MCF 10A (cell line): ENCODE data around the gene CAST. TPM values are rescaled to one million over a fixed set of nuclear protein-coding genes. Genes with fewer than 3 reads are reported as not detected.

ENCODE experiments used
- BruUV-seq: library from RNA; stranded (reverse); fragments of 400-500 nt; replicated peaks from 2 replicates; lab custom pipeline; 2021; lab: Mats Ljungman, UMichigan
- CTCF ChIA-PET: fragments of 300-600 bp; sonication (Branson Sonifier 250); formaldehyde crosslinking; extraction: SDS; loops from one replicate; lab custom pipeline; 2021; ENCODE audit warnings: antibody characterized with exemption, inconsistent platforms; lab: Yijun Ruan, JAX
- POLR2A ChIA-PET: fragments of 300-600, 350-650 bp; sonication (Branson Sonifier 250); formaldehyde crosslinking; extraction: SDS; loops from one replicate; lab custom pipeline; 2020; ENCODE audit warnings: antibody characterized with exemption, inconsistent platforms; lab: Yijun Ruan, JAX
- DNase-seq: peaks from one replicate; pipeline ENCODE4 v3.0.0-alpha.2; 2018; ENCODE audit not compliant: unreplicated experiment
- H3K27ac Mint-ChIP-seq: one replicate; pipeline ENCODE4 v1.8.0; 2022; ENCODE audit warnings: mild to moderate bottlenecking, low read depth, mixed read lengths; ENCODE audit not compliant: unreplicated experiment
- H3K27me3 Mint-ChIP-seq: one replicate; pipeline ENCODE4 v1.8.0; 2022; ENCODE audit warnings: mixed read lengths; ENCODE audit not compliant: insufficient read depth, unreplicated experiment
- H3K36me3 Mint-ChIP-seq: one replicate; pipeline ENCODE4 v1.8.0; 2022; ENCODE audit warnings: mild to moderate bottlenecking, moderate library complexity, mixed read lengths; ENCODE audit not compliant: insufficient read depth, unreplicated experiment
- H3K4me1 Mint-ChIP-seq: one replicate; pipeline ENCODE4 v1.8.0; 2022; ENCODE audit warnings: mixed read lengths; ENCODE audit not compliant: insufficient read depth, unreplicated experiment
- H3K4me3 Mint-ChIP-seq: one replicate; pipeline ENCODE4 v1.8.0; 2022; ENCODE audit warnings: mild to moderate bottlenecking, moderate library complexity, mixed read lengths; ENCODE audit not compliant: unreplicated experiment
- H3K9me3 Mint-ChIP-seq: one replicate; pipeline ENCODE4 v1.8.0; 2022; ENCODE audit warnings: mixed read lengths; ENCODE audit not compliant: unreplicated experiment
- intact Hi-C: fragments of 100-400 bp; cut with micrococcal nuclease; formaldehyde crosslinking; loops from 2 replicates; pipeline ENCODE4 v1.14.1; 2022
- total RNA-seq: library from RNA; stranded (reverse); gene quantifications from 2 replicates; pipeline ENCODE4 v1.2.3, GENCODE V29; 2022
- TF ChIP-seq, protein P1 (sequence below): fragments of 200-600 bp; IDR thresholded peaks from one replicate; pipeline ENCODE4 v1.8.0; 2022; ENCODE audit warnings: antibody characterized with exemption, mild to moderate bottlenecking; ENCODE audit not compliant: unreplicated experiment

CAST gene
- total RNA-seq, 1 experiment from 2014 or later, result 351 TPM

GRCh38 chr5:96659170-96659569, 3.0 kb upstream of the CAST start:
- no peaks in the 10 kb centered on the region for H3K27me3 Mint-ChIP-seq
- no TSS peak for BruUV-seq
- peaks cover 47% of the 10 kb centered on the region for H3K4me1 Mint-ChIP-seq
- H3K27ac Mint-ChIP-seq, result no peak overlapping the region
- no peak for DNase-seq
- TF ChIP-seq, protein P1, sequence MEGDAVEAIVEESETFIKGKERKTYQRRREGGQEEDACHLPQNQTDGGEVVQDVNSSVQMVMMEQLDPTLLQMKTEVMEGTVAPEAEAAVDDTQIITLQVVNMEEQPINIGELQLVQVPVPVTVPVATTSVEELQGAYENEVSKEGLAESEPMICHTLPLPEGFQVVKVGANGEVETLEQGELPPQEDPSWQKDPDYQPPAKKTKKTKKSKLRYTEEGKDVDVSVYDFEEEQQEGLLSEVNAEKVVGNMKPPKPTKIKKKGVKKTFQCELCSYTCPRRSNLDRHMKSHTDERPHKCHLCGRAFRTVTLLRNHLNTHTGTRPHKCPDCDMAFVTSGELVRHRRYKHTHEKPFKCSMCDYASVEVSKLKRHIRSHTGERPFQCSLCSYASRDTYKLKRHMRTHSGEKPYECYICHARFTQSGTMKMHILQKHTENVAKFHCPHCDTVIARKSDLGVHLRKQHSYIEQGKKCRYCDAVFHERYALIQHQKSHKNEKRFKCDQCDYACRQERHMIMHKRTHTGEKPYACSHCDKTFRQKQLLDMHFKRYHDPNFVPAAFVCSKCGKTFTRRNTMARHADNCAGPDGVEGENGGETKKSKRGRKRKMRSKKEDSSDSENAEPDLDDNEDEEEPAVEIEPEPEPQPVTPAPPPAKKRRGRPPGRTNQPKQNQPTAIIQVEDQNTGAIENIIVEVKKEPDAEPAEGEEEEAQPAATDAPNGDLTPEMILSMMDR, result no peak
- ChIA-PET POLR2A (interaction anchor here (1.3 to 5.3 kb wide), 5 partner anchors 11 to 43 kb away, joined by 3 to 169 read pairs (median 79); no protein-coding TSS in a partner anchor), CTCF (interaction anchor here (1.2 to 4.9 kb wide), 2 partner anchors 30 to 43 kb away, joined by 3 to 47 read pairs; no protein-coding TSS in a partner anchor)
- peaks cover 15% of the 10 kb centered on the region for H3K36me3 Mint-ChIP-seq
- H3K4me3 Mint-ChIP-seq, result no peak overlapping the region
- intact Hi-C loops, result no loop called here
- H3K9me3 Mint-ChIP-seq, result no peaks in the 10 kb centered on the region

GRCh38 chr5:96660971-96661854, 963 bp upstream of the CAST start:
- CTCF ChIA-PET, result interaction anchor here (0.6 to 4.9 kb wide), 10 partner anchors 10 to 1259 kb away, joined by 3 to 47 read pairs (median 4); no protein-coding TSS in a partner anchor
- H3K27ac Mint-ChIP-seq, result peak overlapping the region; percentile 91

DNA sequence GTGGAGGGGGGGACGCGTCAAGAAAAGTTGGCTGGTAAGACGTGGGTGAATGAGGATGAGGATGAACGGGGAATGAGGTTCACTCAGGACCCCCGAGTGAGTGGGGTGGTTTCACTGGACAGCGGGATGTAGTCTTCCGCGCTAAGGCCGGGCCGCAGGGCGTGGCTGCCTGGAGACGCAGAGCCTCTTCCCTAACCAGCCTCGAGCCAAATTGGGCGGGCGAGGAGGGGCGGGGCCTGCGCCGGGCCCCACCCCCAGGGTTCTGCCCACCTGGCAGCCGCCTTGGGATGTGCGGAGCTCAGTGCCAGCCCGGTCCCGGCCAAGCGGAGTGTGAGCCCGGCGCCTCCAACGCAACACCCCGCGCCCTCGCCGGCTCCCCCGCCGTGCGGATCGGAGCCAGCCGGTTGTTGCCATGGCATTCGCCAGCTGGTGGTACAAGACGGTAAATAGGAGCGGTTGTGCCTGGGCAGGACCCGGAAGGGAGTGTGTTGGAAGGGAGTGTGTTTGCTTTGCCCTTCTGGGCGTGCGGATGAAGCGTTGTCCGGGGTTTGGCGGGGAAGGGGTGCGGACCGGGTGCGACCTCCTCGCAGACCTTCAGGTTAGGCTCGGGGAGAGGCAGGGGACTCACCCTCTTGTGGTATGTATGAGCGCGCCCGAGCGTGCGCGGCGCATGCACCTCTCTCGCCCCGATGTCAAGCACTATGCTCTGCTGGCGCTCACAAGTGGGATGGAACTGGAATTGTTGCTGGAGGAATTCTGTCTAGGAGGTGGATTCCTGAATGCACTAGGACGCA, 746 bp downstream of the CAST start:
- no peaks in the 10 kb centered on the region for H3K9me3 Mint-ChIP-seq
- intact Hi-C loops, result loop anchor here (1.0 to 5.0 kb wide), 4 partner anchors 26 to 66 kb away; no protein-coding TSS in a partner anchor
- H3K27me3 Mint-ChIP-seq, result no peaks in the 10 kb centered on the region
- H3K4me1 Mint-ChIP-seq, result peaks cover 20% of the 10 kb centered on the region
- peak overlapping the region; percentile 91 for H3K27ac Mint-ChIP-seq
- TF ChIP-seq, protein P1, result no peak
- peak overlapping the region; percentile 76 for H3K4me3 Mint-ChIP-seq
- POLR2A ChIA-PET, result interaction anchor here (0.6 to 5.3 kb wide), 34 partner anchors 9 to 932 kb away, joined by 3 to 169 read pairs (median 6); partner anchors contain the start of genes ELL2 and ERAP1
- DNase-seq, result peak; percentile 95
- H3K36me3 Mint-ChIP-seq, result peaks cover 15% of the 10 kb centered on the region
- CTCF ChIA-PET, result interaction anchor here (0.5 to 4.9 kb wide), 16 partner anchors 9 to 1117 kb away, joined by 3 to 47 read pairs (median 4); no protein-coding TSS in a partner anchor
- BruUV-seq, result TSS peak; percentile 35

More at GRCh38 chr5:96660971-96661854, 963 bp upstream of the CAST start:
- intact Hi-C loops, result loop anchor here (5.0 kb wide), 1 partner anchor 41 kb away; no protein-coding TSS in a partner anchor
- TSS peak; percentile 81 for BruUV-seq
- peaks cover 33% of the 10 kb centered on the region for H3K4me1 Mint-ChIP-seq
- POLR2A ChIA-PET, result interaction anchor here (0.7 to 5.3 kb wide), 22 partner anchors 8 to 660 kb away, joined by 3 to 169 read pairs (median 12); partner anchors contain the start of gene ERAP1
- TF ChIP-seq, protein P1, result no peak
- peaks cover 15% of the 10 kb centered on the region for H3K36me3 Mint-ChIP-seq
- H3K27me3 Mint-ChIP-seq, result no peaks in the 10 kb centered on the region
- no peaks in the 10 kb centered on the region for H3K9me3 Mint-ChIP-seq
- H3K4me3 Mint-ChIP-seq, result peak overlapping the region; percentile 76
- DNase-seq, result peak; percentile 50
